Activated CD4-positive, CD25-positive, alpha-beta regulatory T cell treated with anti-CD3 and anti-CD28 coated beads, Interleukin-2, amount 50 U/mL, for 72 hours (primary cell): Measurements from ENCODE around the gene ICAM1.

Source experiments
- DNase-seq: peaks from one replicate; pipeline ENCODE4 v3.0.0; 2021

The ICAM1 gene

GRCh38 chr19:10245189-10245939 is 25.6 kb upstream of the ICAM1 start:
- DNase-seq, result no peak

GRCh38 chr19:10246511-10246910 is 24.4 kb upstream of the ICAM1 start:
- no peak for DNase-seq

DNA sequence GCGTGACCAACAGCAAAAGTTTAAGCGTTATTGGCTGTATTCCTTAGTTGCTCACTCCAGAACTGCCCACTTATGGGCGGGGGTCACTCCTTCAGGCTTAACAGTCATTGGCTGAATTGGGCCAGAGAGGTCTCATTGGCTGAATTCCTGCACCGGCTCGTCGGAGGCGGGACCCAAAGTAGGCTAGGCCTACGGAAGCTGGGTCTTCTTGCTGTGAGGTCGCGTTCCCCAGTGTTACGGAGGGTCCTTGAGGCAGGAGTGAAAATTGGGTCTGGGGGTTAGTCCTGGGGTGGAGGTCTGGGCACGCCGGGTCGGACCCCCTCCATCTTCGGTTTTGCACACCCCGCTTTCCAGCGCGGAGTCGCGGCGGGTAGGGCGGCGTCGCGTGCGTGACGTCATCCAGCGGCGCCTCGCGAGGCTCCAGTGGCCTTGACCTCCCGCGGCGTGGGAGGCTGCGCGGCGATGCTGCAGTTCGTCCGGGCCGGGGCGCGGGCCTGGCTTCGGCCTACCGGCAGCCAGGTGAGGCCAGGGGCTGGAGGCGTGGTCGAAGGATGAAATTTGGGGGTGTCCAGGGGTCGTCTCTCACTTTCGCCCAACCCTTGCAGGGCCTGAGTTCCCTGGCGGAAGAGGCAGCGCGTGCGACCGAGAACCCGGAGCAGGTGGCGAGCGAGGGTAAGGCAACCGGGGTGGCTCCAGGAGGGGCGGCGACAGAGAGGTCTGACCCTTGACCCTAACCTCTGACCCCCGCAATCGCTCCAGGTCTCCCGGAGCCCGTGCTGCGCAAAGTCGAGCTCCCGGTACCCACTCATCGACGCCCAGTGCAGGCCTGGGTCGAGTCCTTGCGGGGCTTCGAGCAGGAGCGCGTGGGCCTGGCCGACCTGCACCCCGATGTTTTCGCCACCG is 18.9 kb upstream of the ICAM1 start, which contains the start of gene MRPL4:
MRPL4 (plus strand) TSS at position 423 of the 903 bp plus-strand sequence; CDS start at position 463, 40 bp downstream.
- DNase-seq, result peak; percentile 93

DNA sequence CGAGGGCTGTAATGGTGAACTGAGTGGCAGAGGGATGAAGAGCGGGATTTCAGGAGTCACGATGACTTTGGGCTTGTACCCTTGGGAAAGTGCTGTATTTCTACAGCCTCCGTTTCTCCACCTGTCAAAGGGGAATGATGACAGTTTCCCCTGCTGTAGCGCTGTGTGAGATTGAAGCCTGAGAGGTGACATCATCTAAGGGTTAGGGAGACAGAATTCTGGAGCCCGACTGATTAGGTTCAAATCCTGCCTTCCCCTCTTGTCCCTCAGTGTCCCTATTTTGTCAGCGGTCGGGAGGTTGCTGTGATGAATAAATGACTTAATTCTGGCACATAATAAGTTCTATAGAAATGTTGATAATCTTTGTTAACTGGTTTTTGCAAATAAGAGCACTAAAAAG is 18.2 kb upstream of the ICAM1 start:
- DNase-seq, result no peak

DNA sequence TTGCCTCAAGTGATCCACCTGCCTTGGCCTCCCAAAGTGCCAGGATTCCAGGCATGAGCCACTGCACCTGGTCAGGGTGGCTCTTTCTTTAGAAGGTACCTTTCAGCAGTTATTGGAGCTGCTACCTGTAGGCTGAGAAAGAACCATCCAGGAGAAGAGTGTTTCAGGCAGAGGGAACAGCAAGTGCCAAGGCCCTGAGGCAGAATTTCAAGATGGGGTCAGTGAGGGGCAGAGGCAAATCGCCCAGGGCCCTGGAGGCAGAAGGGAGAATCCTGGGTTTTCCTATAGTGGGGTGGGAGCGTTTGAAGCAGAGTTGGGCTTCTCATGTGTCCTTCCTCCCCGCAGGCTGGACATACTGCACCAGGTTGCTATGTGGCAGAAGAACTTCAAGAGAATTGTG is 16.7 kb upstream of the ICAM1 start:
- DNase-seq, result no peak

- no peak for DNase-seq
Measured at GRCh38 chr19:10255358-10255757, 15.6 kb upstream of the ICAM1 start.

DNA sequence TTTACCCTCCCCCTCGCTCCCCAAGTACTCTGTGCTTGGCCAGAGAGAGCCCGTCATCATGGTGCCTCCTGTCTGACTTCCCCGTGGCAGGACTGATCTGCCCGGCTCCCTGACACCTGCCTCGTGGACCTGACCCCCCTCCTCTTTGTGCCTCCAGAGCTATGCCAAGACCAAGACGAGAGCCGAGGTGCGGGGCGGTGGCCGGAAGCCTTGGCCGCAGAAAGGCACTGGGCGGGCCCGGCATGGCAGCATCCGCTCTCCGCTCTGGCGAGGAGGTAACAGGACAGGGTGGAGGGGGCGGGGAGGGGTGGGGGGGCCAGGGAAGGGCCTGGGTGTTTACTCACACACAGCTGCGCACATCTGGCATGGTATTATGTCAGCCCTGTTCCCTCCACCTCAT is 14.4 kb upstream of the ICAM1 start:
- no peak for DNase-seq

GRCh38 chr19:10256970-10257615 is 13.8 kb upstream of the ICAM1 start:
- DNase-seq, result no peak

GRCh38 chr19:10258080-10258710 is 12.7 kb upstream of the ICAM1 start:
- DNase-seq, result no peak

GRCh38 chr19:10259162-10259905 is 11.6 kb upstream of the ICAM1 start:
- DNase-seq, result peak; percentile 86

DNA sequence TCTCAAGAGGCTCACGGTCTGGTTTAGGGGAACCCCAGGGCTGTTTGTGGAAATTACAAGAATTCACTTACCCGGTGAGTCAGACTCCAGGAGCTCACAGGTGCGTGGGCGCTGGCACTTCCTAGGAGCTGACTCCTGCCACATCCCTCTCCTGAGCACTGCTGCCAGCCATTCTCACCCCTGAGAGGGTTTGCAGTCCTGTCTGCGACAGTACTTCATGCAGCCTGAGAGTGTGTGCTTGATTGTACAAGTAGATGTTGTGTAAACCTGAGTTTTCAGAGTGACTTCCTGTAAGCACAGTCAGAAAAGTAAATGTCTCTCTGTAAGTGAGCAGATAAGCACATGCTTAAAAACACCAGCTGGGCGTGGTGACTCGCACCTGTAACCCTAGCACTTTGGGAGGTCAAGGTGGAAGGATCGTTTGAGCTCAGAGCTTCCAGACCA is 10.8 kb upstream of the ICAM1 start:
- DNase-seq, result peak; percentile 60

- DNase-seq, result no peak
Measured at GRCh38 chr19:10262771-10263170, 8.1 kb upstream of the ICAM1 start.

DNA sequence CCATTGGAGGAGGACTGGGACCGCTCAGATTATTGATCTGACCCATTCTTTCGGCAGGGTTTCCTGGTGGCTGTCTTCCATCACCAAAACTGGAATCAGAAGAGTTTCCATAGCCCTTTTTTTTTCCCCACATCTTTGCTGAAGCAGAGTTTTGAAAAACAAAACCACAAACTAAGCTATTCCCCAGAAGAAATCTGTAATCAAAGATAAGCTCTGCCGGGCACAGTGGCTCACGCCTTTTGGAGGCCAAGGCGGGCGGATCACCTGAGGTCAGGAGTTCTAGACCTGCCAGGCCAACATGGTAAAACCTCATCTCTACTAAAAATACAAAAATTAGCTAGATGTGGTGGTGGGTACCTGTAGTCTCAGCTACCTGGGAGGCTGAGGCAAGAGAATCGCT is 4.2 kb upstream of the ICAM1 start:
- DNase-seq, result no peak

GRCh38 chr19:10268071-10268470 is 2.8 kb upstream of the ICAM1 start:
- DNase-seq, result no peak

GRCh38 chr19:10269333-10270179 is 1.4 kb upstream of the ICAM1 start:
- peak; percentile 96 for DNase-seq

- peak; percentile 83 for DNase-seq
Measured at GRCh38 chr19:10270180-10270615, 722 bp upstream of the ICAM1 start.

GRCh38 chr19:10271543-10272086 is 695 bp downstream of the ICAM1 start:
- peak; percentile 43 for DNase-seq

- no peak for DNase-seq
Measured at GRCh38 chr19:10274589-10274988, 3.7 kb downstream of the ICAM1 start.

DNA sequence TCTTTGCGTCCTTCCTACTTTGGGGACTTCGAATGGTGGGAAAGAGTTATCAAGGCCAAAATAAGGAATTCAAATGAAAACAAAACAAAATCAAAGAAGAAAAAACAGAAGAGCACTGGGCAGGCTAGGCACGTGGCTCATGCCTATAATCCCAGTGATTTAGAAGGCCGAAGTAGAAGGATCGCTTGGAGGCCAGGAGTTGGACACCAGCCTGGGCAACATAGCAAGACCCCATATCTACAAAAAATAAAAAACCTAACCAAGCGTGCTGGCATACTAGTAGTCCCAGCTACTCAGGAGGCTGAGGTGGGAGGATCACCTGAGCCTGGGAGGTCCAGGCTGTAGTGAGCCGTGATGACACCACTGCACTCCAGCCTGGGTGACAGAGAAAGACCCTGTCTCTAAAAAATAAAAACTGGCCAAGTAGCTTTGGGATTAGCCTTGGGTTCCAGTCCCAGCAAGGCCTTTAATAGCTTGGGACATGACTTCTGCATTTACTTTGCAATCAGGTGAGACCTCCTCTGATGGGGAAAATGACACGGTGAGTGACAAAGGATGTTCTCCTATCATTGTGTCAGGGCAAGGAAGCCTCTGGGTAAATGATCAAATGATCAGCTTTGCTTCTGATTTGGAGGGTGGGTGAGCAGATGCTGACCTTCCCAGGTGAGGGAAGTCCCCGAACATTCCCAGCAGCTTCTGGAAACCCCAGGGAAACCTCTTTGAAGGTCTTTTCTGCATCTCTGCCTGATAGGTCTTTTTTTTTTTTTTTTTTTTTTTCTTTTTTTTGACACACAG is 7.1 kb downstream of the ICAM1 start:
- no peak for DNase-seq

DNA sequence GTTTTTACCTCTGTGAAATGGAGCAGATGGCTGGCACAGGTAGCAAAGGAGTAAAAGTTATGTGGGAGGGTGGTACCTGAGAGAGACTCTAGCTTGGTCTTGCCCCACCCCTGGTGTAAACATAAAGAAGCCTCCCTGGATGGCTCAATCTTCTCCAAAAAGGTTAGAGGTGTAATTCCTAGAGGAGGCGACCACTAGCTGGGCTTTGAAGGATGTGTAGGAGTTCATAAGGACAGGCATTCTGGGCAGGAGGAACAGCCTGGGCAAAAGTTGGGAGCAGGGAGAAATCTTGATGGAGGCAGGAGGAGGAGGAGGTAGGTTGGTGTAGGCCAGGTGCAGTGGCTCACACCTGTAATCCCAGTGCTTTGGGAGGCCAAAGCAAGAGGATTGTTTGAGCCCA is 8.0 kb downstream of the ICAM1 start:
- no peak for DNase-seq
